ENCODE results near the gene PRSS36. TPM values are rescaled to one million over a fixed set of nuclear protein-coding genes. Genes with fewer than 3 reads are reported as not detected.
A peak's percentile ranks its signal among the peaks of the same experiment; 100 is the strongest.

Gene PRSS36
- total and polyA plus RNA-seq, 9 of the 15 experiments (the other 6 are each of a cell fraction or from before 2014, with no cell fraction given): 0.09 to 1.2 (median 0.54) TPM; not detected in 2

- no peak for TF ChIP-seq CREBBP (IDR thresholded peaks at IDR 0.05; ENCODE audit: low read depth, low read length)
- TF ChIP-seq ZNF134 (CRISPR knock-in tag; conservative IDR thresholded peaks at IDR 0.05): no peak
- no peak for TF ChIP-seq OTX1 (CRISPR knock-in tag; IDR thresholded peaks at IDR 0.05)
- no peak; the same call in 1 of the 2 replicates for TF ChIP-seq NFIC (IDR thresholded peaks at IDR 0.05)
- TF ChIP-seq POLR2G (IDR thresholded peaks at IDR 0.05; ENCODE audit: low read depth, low read length): no peak; the same call in 1 of the 2 replicates
- 0 out of 2 replicates have a peak, but pooled peaks have one; percentile 25 for TF ChIP-seq RB1 (IDR thresholded peaks at IDR 0.05; ENCODE audit: low read depth)
- TF ChIP-seq ZBTB11 (CRISPR knock-in tag; IDR thresholded peaks at IDR 0.05): peak in 1 of 3 experiments; percentile 83; a peak in 2 of 6 replicates
- TF ChIP-seq PHF20 (IDR thresholded peaks at IDR 0.05; ENCODE audit: partially characterized antibody): no peak
- no peak; the same call in 1 of the 2 replicates for TF ChIP-seq ZBTB1 (CRISPR knock-in tag; IDR thresholded peaks at IDR 0.05; ENCODE audit: borderline replicate concordance, low read depth)
- TF ChIP-seq RBBP5 (IDR thresholded peaks at IDR 0.05; ENCODE audit: borderline replicate concordance, insufficient read depth, low read length, poor library complexity, severe bottlenecking): no peak
- no peak for TF ChIP-seq SRSF9 (IDR thresholded peaks at IDR 0.05; ENCODE audit: borderline replicate concordance, low read depth, low read length)
- TF ChIP-seq ZBTB7A (IDR thresholded peaks at IDR 0.05; ENCODE audit: borderline replicate concordance, control insufficient read depth, low read depth, low read length): peak; percentile 68; the same call in 1 of the 2 replicates
- TF ChIP-seq HES1 (IDR thresholded peaks at IDR 0.05; ENCODE audit: low read depth): no peak
- no peak for TF ChIP-seq ERF (CRISPR knock-in tag; IDR thresholded peaks at IDR 0.05)
- TF ChIP-seq ZNF133 (CRISPR knock-in tag; IDR thresholded peaks at IDR 0.05): no peak
- no peak for TF ChIP-seq FUS (optimal IDR thresholded peaks at IDR 0.05; ENCODE audit: low read depth, low read length)
- 0 out of 2 replicates have a peak, but pooled peaks have one; percentile 39 for TF ChIP-seq AFF4 (CRISPR knock-in tag; IDR thresholded peaks at IDR 0.05)
- TF ChIP-seq ZNF143 (CRISPR knock-in tag; IDR thresholded peaks at IDR 0.05): no peak
- no peak for TF ChIP-seq ZNF354B (CRISPR knock-in tag; IDR thresholded peaks at IDR 0.05)
Measured at GRCh38 chr16:31128711-31129567, 20.9 kb downstream of the PRSS36 start (continued).

Data from K562 (cell line).